RWPE1 (cell line): Measurements from ENCODE around the gene CELF3.
"Not testable (repeated sequence)": the region's sequence is repeated elsewhere in the genome, so short reads cannot be mapped to it uniquely, and the experiment has no call there.

Experiments used
- CTCF ChIA-PET: fragments of 350-600 bp; sonication (Branson Sonifier 250); formaldehyde crosslinking; extraction: SDS; loops from one replicate; lab custom pipeline; 2021; lab: Yijun Ruan, JAX
- POLR2A ChIA-PET: fragments of 400-600 bp; formaldehyde crosslinking; extraction: SDS; loops from one replicate; lab custom pipeline; 2020; ENCODE audit warnings: antibody characterized with exemption; ENCODE audit not compliant: low non-redundant PET; lab: Yijun Ruan, JAX
- DNase-seq: peaks from one replicate; pipeline ENCODE4 v3.0.0; 2012; ENCODE audit warnings: low spot score
- H3K27ac ChIP-seq: fragments of 450-650 bp; 2 replicates; pipeline ENCODE4 v1.5.1; 2017
- CTCF ChIP-seq: fragments of 450-650 bp; conservative IDR thresholded peaks from 2 replicates; pipeline ENCODE4 v1.5.1; 2017; ENCODE audit warnings: low read depth, mild to moderate bottlenecking

The CELF3 gene

GRCh38 chr1:151693057-151693651 lies 23.4 kb downstream of the CELF3 start:
- peak; percentile 58 for TF ChIP-seq CTCF
- peak; percentile 35 for DNase-seq
- no peak overlapping the region for H3K27ac ChIP-seq
- POLR2A ChIA-PET = no interaction called here
- CTCF ChIA-PET = interaction anchor here (0.6 to 2.3 kb wide), 9 partner anchors 9 to 506 kb away, joined by 3 to 12 read pairs (median 5); no protein-coding TSS in a partner anchor

- no peak for TF ChIP-seq CTCF
- ChIA-PET POLR2A (no interaction called here), CTCF (interaction anchor here (2.3 kb wide), 1 partner anchor 42 kb away, joined by 12 read pairs; no protein-coding TSS in a partner anchor)
- no peak for DNase-seq
- H3K27ac ChIP-seq = no peak overlapping the region
Observed at GRCh38 chr1:151692226-151692625, 24.4 kb downstream of the CELF3 start.

GRCh38 chr1:151689494-151689893 lies 27.1 kb downstream of the CELF3 start:
- no peak overlapping the region for H3K27ac ChIP-seq
- no peak for DNase-seq
- ChIA-PET POLR2A (no interaction called here), CTCF (no interaction called here)
- no peak for TF ChIP-seq CTCF

GRCh38 chr1:151686561-151686960 lies 30.0 kb downstream of the CELF3 start:
- ChIA-PET CTCF (interaction anchor here (0.6 kb wide), 1 partner anchor 29 kb away, joined by 3 read pairs; no protein-coding TSS in a partner anchor), POLR2A (no interaction called here)
- no peak overlapping the region for H3K27ac ChIP-seq
- TF ChIP-seq CTCF = no peak
- no peak for DNase-seq

GRCh38 chr1:151684128-151684527 lies 32.5 kb downstream of the CELF3 start:
- ChIA-PET POLR2A (no interaction called here), CTCF (interaction anchor here (0.7 to 1.2 kb wide), 2 partner anchors 10 to 91 kb away, joined by 5 to 7 read pairs; no protein-coding TSS in a partner anchor)
- DNase-seq = no peak
- no peak for TF ChIP-seq CTCF
- no peak overlapping the region for H3K27ac ChIP-seq

- DNase-seq, CTCF ChIA-PET, H3K27ac ChIP-seq, POLR2A ChIA-PET: not testable (repeated sequence)
Observed at GRCh38 chr1:151682901-151683300, 33.7 kb downstream of the CELF3 start.

- TF ChIP-seq CTCF = no peak
- H3K27ac ChIP-seq = no peak overlapping the region
- no peak for DNase-seq
- CTCF ChIA-PET = interaction anchor here (0.8 kb wide), 1 partner anchor 85 kb away, joined by 3 read pairs; no protein-coding TSS in a partner anchor
- POLR2A ChIA-PET = no interaction called here
Observed at GRCh38 chr1:151681923-151682322, 34.7 kb downstream of the CELF3 start.
